GM18508 (cell line): ENCODE measurements around the gene SPANXN4.

Experiments
- ATAC-seq: cut with Tn5 transposase; IDR thresholded peaks from one replicate; pipeline ENCODE4 v1.9.1; 2021; ENCODE audit warnings: moderate number of reproducible peaks; ENCODE audit not compliant: insufficient read depth, unreplicated experiment

SPANXN4 gene

GRCh38 chrX:143025628-143026027 lies at the start of gene SPANXN4:
TSS of gene SPANXN4 (plus strand) at chrX:143025928. CDS start at chrX:143026015, 87 bp downstream.
- no peak for ATAC-seq

- ATAC-seq: peak; percentile 85
These were observed 48.4 kb upstream of the SPANXN4 start for GRCh38 chrX:142977128-142977914.

- ATAC-seq: peak; percentile 32
These were observed 47.5 kb upstream of the SPANXN4 start for GRCh38 chrX:142978130-142978684.

- no peak for ATAC-seq
These were observed 43.0 kb upstream of the SPANXN4 start for GRCh38 chrX:142982679-142983078.

GRCh38 chrX:142994988-142995387 lies 30.7 kb upstream of the SPANXN4 start:
- no peak for ATAC-seq

- no peak for ATAC-seq
These were observed 27.1 kb upstream of the SPANXN4 start for GRCh38 chrX:142998447-142999198.

GRCh38 chrX:142999199-142999701 lies 26.5 kb upstream of the SPANXN4 start:
- ATAC-seq: no peak

GRCh38 chrX:143002206-143002605 lies 23.5 kb upstream of the SPANXN4 start:
- no peak for ATAC-seq

GRCh38 chrX:143017272-143017671 lies 8.5 kb upstream of the SPANXN4 start:
- no peak for ATAC-seq

GRCh38 chrX:143027275-143027674 lies 1.5 kb downstream of the SPANXN4 start:
- ATAC-seq: no peak

GRCh38 chrX:143047511-143047910 lies 21.8 kb downstream of the SPANXN4 start:
- no peak for ATAC-seq

- no peak for ATAC-seq
These were observed 32.4 kb downstream of the SPANXN4 start for GRCh38 chrX:143058120-143058519.

- no peak for ATAC-seq
These were observed 55.5 kb downstream of the SPANXN4 start for GRCh38 chrX:143081231-143081630.

- no peak for ATAC-seq
These were observed 56.8 kb downstream of the SPANXN4 start for GRCh38 chrX:143082537-143082936.
